PC-3 (cell line): ENCODE data around the gene LRP1B. TPM values are rescaled to one million over a fixed set of nuclear protein-coding genes. Genes with fewer than 3 reads are reported as not detected.
"Not testable (repeated sequence)": the region's sequence is repeated elsewhere in the genome, so short reads cannot be mapped to it uniquely, and the experiment has no call there.

ENCODE experiments used
- ATAC-seq: fragments of 200-7000 bp; cut with Tn5 transposase; 2 replicates; pipeline ENCODE4 v1.9.1; 2020; ENCODE audit warnings: mild to moderate bottlenecking, moderate library complexity
- BruUV-seq: library from RNA; stranded (reverse); fragments of 400-500 nt; replicated peaks from 2 replicates; lab custom pipeline; 2021; lab: Mats Ljungman, UMichigan
- CTCF ChIA-PET: fragments of 300-600 bp; sonication (Branson Sonifier 250); formaldehyde crosslinking; loops from one replicate; lab custom pipeline; 2022; ENCODE audit warnings: antibody characterized with exemption; lab: Charles Lee
- POLR2A ChIA-PET: fragments of 300-600 bp; sonication (Branson Sonifier 250); formaldehyde crosslinking; loops from one replicate; lab custom pipeline; 2022; ENCODE audit warnings: antibody characterized with exemption; ENCODE audit not compliant: unreplicated experiment; lab: Charles Lee
- DNase-seq: peaks from one replicate; pipeline ENCODE4 v3.0.0-alpha.2; 2015
- H2AFZ ChIP-seq: fragments of 300-600 bp; sonication (generic); 2 replicates; pipeline ENCODE4 v1.6.0; 2016; ENCODE audit warnings: antibody characterized with exemption, low read length
- H3F3A ChIP-seq: fragments of 300-600 bp; sonication (generic); one replicate; pipeline ENCODE4 v1.6.0; 2017; ENCODE audit warnings: antibody characterized with exemption, low read length, control low read depth, mild to moderate bottlenecking; ENCODE audit not compliant: unreplicated experiment
- H3K27ac ChIP-seq: fragments of 300-600 bp; sonication (generic); 2 replicates; pipeline ENCODE4 v1.5.1; 2016; ENCODE audit warnings: mild to moderate bottlenecking, low read length
- H3K27me3 ChIP-seq: fragments of 300-600 bp; sonication (generic); 2 replicates; pipeline ENCODE4 v1.6.1; 2016; ENCODE audit warnings: low read length, mixed read lengths
- H3K36me3 ChIP-seq: fragments of 300-600 bp; sonication (generic); 2 replicates; pipeline ENCODE4 v1.6.1; 2016; ENCODE audit warnings: low read depth, mixed run types, low read length, mixed read lengths
- H3K4me1 ChIP-seq: fragments of 300-600 bp; sonication (generic); 2 replicates; pipeline ENCODE4 v1.5.1; 2016; ENCODE audit warnings: low read length; ENCODE audit not compliant: insufficient read depth
- H3K4me2 ChIP-seq: fragments of 300-600 bp; sonication (generic); 2 replicates; pipeline ENCODE4 v1.6.0; 2016; ENCODE audit warnings: low read length
- H3K4me3 ChIP-seq: fragments of 300-600 bp; sonication (generic); 2 replicates; pipeline ENCODE4 v1.5.1; 2016; ENCODE audit warnings: mild to moderate bottlenecking, low read length, mixed read lengths
- H3K79me2 ChIP-seq: fragments of 300-600 bp; sonication (generic); 2 replicates; pipeline ENCODE4 v1.6.1; 2017; ENCODE audit warnings: low read length, mixed read lengths
- H3K9ac ChIP-seq: fragments of 300-600 bp; sonication (generic); 2 replicates; pipeline ENCODE4 v1.6.0; 2016; ENCODE audit warnings: mild to moderate bottlenecking, low read length
- H3K9me2 ChIP-seq: fragments of 300-600 bp; sonication (generic); replicated peaks from 2 replicates; pipeline ENCODE4 v1.6.1; 2016; ENCODE audit warnings: mixed run types, low read length, mixed read lengths
- H3K9me3 ChIP-seq: fragments of 300-600 bp; sonication (generic); 2 replicates; pipeline ENCODE4 v1.6.1; 2016; ENCODE audit warnings: low read length, mixed read lengths
- H4K20me1 ChIP-seq: fragments of 300-600 bp; sonication (generic); 2 replicates; pipeline ENCODE4 v1.6.1; 2016; ENCODE audit warnings: low read length, mixed read lengths
- EZH2 ChIP-seq: fragments of 300-600 bp; sonication (generic); IDR thresholded peaks from one replicate; pipeline ENCODE4 v1.6.1; 2017; ENCODE audit warnings: antibody characterized with exemption, mild to moderate bottlenecking, low read length; ENCODE audit not compliant: unreplicated experiment
- EZH2phosphoT487 ChIP-seq: fragments of 300-600 bp; sonication (generic); IDR thresholded peaks from 2 replicates; pipeline ENCODE4 v1.6.1; 2018; ENCODE audit warnings: mild to moderate bottlenecking, antibody characterized with exemption, low read length, borderline replicate concordance
- intact Hi-C: fragments of 100-400 bp; cut with micrococcal nuclease; formaldehyde crosslinking; loops from 2 replicates; pipeline ENCODE4 v1.9.0; 2023
- total RNA-seq: library from RNA; depleted of rRNA; stranded (reverse); fragments of >200 nt; gene quantifications from 2 replicates; pipeline ENCODE4 v1.2.3, GENCODE V29; 2014
- TF ChIP-seq, protein P1 (sequence below): fragments of 300-600 bp; sonication (generic); conservative IDR thresholded peaks from 2 replicates; pipeline ENCODE4 v1.5.1; 2017; ENCODE audit warnings: antibody characterized with exemption, low read depth, mild to moderate bottlenecking, low read length

The LRP1B gene
- total RNA-seq, 1 experiment from 2014 or later, result 0.04 TPM

DNA sequence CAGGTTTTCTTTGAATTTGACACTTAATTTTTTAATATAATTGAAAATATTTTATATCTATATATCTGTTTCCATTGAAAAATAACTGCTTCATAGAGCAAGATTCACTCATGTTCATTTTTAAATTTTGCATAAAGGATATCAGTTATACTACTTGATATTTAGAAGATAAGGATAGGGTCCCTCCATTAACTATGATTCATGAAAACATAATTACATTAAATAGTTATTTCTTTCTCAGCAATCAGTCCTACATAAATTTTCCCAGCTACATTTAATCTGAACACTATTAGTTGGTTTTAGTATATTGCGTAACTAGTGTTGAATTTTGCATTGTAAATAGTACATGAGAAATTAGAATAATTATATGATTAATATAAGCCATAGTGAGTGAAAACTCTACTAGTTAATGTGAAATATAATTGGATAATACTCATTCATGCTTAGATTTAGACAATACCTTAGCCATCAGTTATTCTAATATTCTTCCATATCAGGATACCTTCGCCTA is 42.7 kb downstream of the LRP1B start:
- Histone ChIP-seq H3K9me2 (no peaks in the 10 kb centered on the region), H4K20me1 (no peaks in the 10 kb centered on the region), H2AFZ (no peak overlapping the region), H3F3A (no peaks in the 10 kb centered on the region), H3K9ac (no peak overlapping the region), H3K4me1 (no peaks in the 10 kb centered on the region), H3K4me3 (no peak overlapping the region), H3K79me2 (no peaks in the 10 kb centered on the region), H3K27me3 (no peaks in the 10 kb centered on the region), H3K36me3 (no peaks in the 10 kb centered on the region), H3K27ac (no peak overlapping the region), H3K4me2 (no peak overlapping the region), H3K9me3 (no peaks in the 10 kb centered on the region)
- CTCF ChIA-PET, result no interaction called here
- POLR2A ChIA-PET, result no interaction called here
- no peak for TF ChIP-seq EZH2phosphoT487
- TF ChIP-seq, protein P1, sequence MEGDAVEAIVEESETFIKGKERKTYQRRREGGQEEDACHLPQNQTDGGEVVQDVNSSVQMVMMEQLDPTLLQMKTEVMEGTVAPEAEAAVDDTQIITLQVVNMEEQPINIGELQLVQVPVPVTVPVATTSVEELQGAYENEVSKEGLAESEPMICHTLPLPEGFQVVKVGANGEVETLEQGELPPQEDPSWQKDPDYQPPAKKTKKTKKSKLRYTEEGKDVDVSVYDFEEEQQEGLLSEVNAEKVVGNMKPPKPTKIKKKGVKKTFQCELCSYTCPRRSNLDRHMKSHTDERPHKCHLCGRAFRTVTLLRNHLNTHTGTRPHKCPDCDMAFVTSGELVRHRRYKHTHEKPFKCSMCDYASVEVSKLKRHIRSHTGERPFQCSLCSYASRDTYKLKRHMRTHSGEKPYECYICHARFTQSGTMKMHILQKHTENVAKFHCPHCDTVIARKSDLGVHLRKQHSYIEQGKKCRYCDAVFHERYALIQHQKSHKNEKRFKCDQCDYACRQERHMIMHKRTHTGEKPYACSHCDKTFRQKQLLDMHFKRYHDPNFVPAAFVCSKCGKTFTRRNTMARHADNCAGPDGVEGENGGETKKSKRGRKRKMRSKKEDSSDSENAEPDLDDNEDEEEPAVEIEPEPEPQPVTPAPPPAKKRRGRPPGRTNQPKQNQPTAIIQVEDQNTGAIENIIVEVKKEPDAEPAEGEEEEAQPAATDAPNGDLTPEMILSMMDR, result no peak
- TF ChIP-seq EZH2, result no peak
- intact Hi-C loops, result no loop called here
- no peak for ATAC-seq
- DNase-seq, result no peak
- BruUV-seq, result no TSS peak

- H3K4me3 ChIP-seq, intact Hi-C loops, H3K36me3 ChIP-seq, DNase-seq, POLR2A ChIA-PET, CTCF ChIA-PET, H3K27ac ChIP-seq, H3K9me2 ChIP-seq, H3K9me3 ChIP-seq, BruUV-seq, H3K27me3 ChIP-seq, H3K4me1 ChIP-seq, H2AFZ ChIP-seq, ATAC-seq, H3K79me2 ChIP-seq, H3K9ac ChIP-seq, H3F3A ChIP-seq, H4K20me1 ChIP-seq, H3K4me2 ChIP-seq: not testable (repeated sequence)
Observed at GRCh38 chr2:142087585-142087984, 43.2 kb downstream of the LRP1B start.

- no peaks in the 10 kb centered on the region for H3K4me1 ChIP-seq
- POLR2A ChIA-PET, result no interaction called here
- H3K27me3 ChIP-seq, result no peaks in the 10 kb centered on the region
- DNase-seq, result no peak
- no peak overlapping the region for H2AFZ ChIP-seq
- H3K36me3 ChIP-seq, result no peaks in the 10 kb centered on the region
- no peaks in the 10 kb centered on the region for H4K20me1 ChIP-seq
- H3K9ac ChIP-seq, result no peak overlapping the region
- H3K9me3 ChIP-seq, result no peaks in the 10 kb centered on the region
- H3F3A ChIP-seq, result no peaks in the 10 kb centered on the region
- intact Hi-C loops, result no loop called here
- BruUV-seq, result no TSS peak
- H3K4me3 ChIP-seq, result no peak overlapping the region
- no peak for ATAC-seq
- no peak for TF ChIP-seq EZH2phosphoT487
- TF ChIP-seq, protein P1, result no peak
- no peak for TF ChIP-seq EZH2
- H3K9me2 ChIP-seq, result no peaks in the 10 kb centered on the region
- H3K27ac ChIP-seq, result no peak overlapping the region
- H3K4me2 ChIP-seq, result no peak overlapping the region
- H3K79me2 ChIP-seq, result no peaks in the 10 kb centered on the region
- CTCF ChIA-PET, result no interaction called here
Observed at GRCh38 chr2:142082368-142082767, 48.4 kb downstream of the LRP1B start.
